ENCODE measurements around the gene TSPAN8.

DNA sequence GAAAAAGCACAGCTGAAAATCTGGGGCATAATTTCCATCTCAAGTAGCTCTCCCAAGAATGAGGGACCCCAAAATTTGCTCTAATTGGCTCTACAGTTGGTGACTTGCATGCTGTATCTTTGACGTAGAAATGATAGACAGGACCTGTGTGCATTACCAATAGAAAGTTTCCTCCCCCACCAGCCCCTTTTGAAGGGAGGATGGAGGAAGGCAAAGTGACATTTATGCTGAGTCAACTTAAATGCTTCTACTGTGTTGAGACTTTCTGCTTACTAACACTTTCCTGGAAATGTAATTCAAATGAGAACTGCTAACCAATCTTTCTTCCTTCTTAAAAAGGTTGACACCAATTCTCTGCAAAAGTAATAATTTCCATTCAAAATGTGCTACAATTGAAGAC, 31.9 kb downstream of the TSPAN8 start:
- TF ChIP-seq, protein P1, sequence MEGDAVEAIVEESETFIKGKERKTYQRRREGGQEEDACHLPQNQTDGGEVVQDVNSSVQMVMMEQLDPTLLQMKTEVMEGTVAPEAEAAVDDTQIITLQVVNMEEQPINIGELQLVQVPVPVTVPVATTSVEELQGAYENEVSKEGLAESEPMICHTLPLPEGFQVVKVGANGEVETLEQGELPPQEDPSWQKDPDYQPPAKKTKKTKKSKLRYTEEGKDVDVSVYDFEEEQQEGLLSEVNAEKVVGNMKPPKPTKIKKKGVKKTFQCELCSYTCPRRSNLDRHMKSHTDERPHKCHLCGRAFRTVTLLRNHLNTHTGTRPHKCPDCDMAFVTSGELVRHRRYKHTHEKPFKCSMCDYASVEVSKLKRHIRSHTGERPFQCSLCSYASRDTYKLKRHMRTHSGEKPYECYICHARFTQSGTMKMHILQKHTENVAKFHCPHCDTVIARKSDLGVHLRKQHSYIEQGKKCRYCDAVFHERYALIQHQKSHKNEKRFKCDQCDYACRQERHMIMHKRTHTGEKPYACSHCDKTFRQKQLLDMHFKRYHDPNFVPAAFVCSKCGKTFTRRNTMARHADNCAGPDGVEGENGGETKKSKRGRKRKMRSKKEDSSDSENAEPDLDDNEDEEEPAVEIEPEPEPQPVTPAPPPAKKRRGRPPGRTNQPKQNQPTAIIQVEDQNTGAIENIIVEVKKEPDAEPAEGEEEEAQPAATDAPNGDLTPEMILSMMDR (IDR thresholded peaks at IDR 0.05 in 4 of 5, conservative IDR thresholded peaks at IDR 0.05 in 1 of 5): no peak
- TF ChIP-seq POLR2A (IDR thresholded peaks at IDR 0.05): no peak
